Activated T-helper 9 cell treated with anti-CD3 and anti-CD28 coated beads, Interleukin-2, amount 50 U/mL, for 16 hours (primary cell): ENCODE results near the gene CSMD2.

Experiments used
- DNase-seq: peaks from one replicate; pipeline ENCODE4 v3.0.0-alpha.2; 2020; ENCODE audit warnings: low read depth

The CSMD2 gene

GRCh38 chr1:33852711-33853110 lies 312.3 kb downstream of the CSMD2 start:
- DNase-seq, result no peak

GRCh38 chr1:33850481-33850880 lies 314.5 kb downstream of the CSMD2 start:
- no peak for DNase-seq

GRCh38 chr1:33849211-33849610 lies 315.8 kb downstream of the CSMD2 start:
- DNase-seq, result no peak

- DNase-seq, result no peak
These were observed 316.7 kb downstream of the CSMD2 start for GRCh38 chr1:33848205-33848937.

GRCh38 chr1:33846861-33847260 lies 318.2 kb downstream of the CSMD2 start:
- DNase-seq, result no peak

GRCh38 chr1:33844166-33844565 lies 320.9 kb downstream of the CSMD2 start:
- DNase-seq, result no peak

GRCh38 chr1:33842348-33842747 lies 322.7 kb downstream of the CSMD2 start:
- no peak for DNase-seq

GRCh38 chr1:33841494-33841893 lies 323.5 kb downstream of the CSMD2 start:
- DNase-seq, result no peak

- DNase-seq, result no peak
These were observed 327.4 kb downstream of the CSMD2 start for GRCh38 chr1:33837635-33838034.

GRCh38 chr1:33836911-33837310 lies 328.1 kb downstream of the CSMD2 start:
- no peak for DNase-seq

- no peak for DNase-seq
These were observed 336.4 kb downstream of the CSMD2 start for GRCh38 chr1:33828654-33829053.

- no peak for DNase-seq
These were observed 337.0 kb downstream of the CSMD2 start for GRCh38 chr1:33828059-33828458.

GRCh38 chr1:33826711-33827110 lies 338.3 kb downstream of the CSMD2 start:
- no peak for DNase-seq

GRCh38 chr1:33826311-33826710 lies 338.7 kb downstream of the CSMD2 start:
- no peak for DNase-seq

- DNase-seq, result no peak
These were observed 339.5 kb downstream of the CSMD2 start for GRCh38 chr1:33825506-33825905.

- no peak for DNase-seq
These were observed 340.1 kb downstream of the CSMD2 start for GRCh38 chr1:33824971-33825370.

GRCh38 chr1:33824321-33824720 lies 340.7 kb downstream of the CSMD2 start:
- no peak for DNase-seq

GRCh38 chr1:33823830-33824229 lies 341.2 kb downstream of the CSMD2 start:
- DNase-seq, result no peak

GRCh38 chr1:33823401-33823800 lies 341.6 kb downstream of the CSMD2 start:
- DNase-seq, result no peak

- no peak for DNase-seq
These were observed 342.6 kb downstream of the CSMD2 start for GRCh38 chr1:33822396-33822795.

- DNase-seq, result no peak
These were observed 343.7 kb downstream of the CSMD2 start for GRCh38 chr1:33821291-33821690.

GRCh38 chr1:33820804-33821203 lies 344.2 kb downstream of the CSMD2 start:
- DNase-seq, result no peak

- no peak for DNase-seq
These were observed 345.1 kb downstream of the CSMD2 start for GRCh38 chr1:33819913-33820311.

GRCh38 chr1:33819290-33819912 lies 345.6 kb downstream of the CSMD2 start:
- DNase-seq, result no peak
